ENCODE data around the gene C2CD5.

The C2CD5 gene

GRCh38 chr12:22477894-22478287 is 66.5 kb downstream of the C2CD5 start:
- H3F3A ChIP-seq (ENCODE audit: insufficient read depth, low read length) = no peaks in the 10 kb centered on the region
- no peak for DNase-seq

GRCh38 chr12:22477166-22477893 is 67.0 kb downstream of the C2CD5 start:
- Histone ChIP-seq H3K9me2 (replicated peaks; ENCODE audit: insufficient read depth, low read length) (no peaks in the 10 kb centered on the region), H3K4me2 (ENCODE audit: low read depth, low read length) (no peak overlapping the region), H3K79me2 (ENCODE audit: low read length) (no peaks in the 10 kb centered on the region), H3K27ac (ENCODE audit: low read length) (no peak overlapping the region), H3K4me1 (ENCODE audit: low read length) (no peaks in the 10 kb centered on the region), H3K4me3 (ENCODE audit: low read length) (no peak overlapping the region), H3K27me3 (replicated peaks; ENCODE audit: insufficient read depth, low read length) (no peaks in the 10 kb centered on the region), H4K20me1 (ENCODE audit: insufficient read depth, low read length) (no peaks in the 10 kb centered on the region), H3F3A (ENCODE audit: insufficient read depth, low read length) (no peaks in the 10 kb centered on the region), H2AFZ (ENCODE audit: low read length) (no peak overlapping the region), H3K9me3 (replicated peaks; ENCODE audit: insufficient read depth, low read length) (no peaks in the 10 kb centered on the region), H3K36me3 (replicated peaks; ENCODE audit: insufficient read depth, low read length) (no peaks in the 10 kb centered on the region; the same call in 1 of the 2 replicates), H3K9ac (ENCODE audit: low read length) (no peak overlapping the region)
- TF ChIP-seq EZH2 (optimal IDR thresholded peaks at IDR 0.05; ENCODE audit: low read depth, low read length) (no peak), CTCF (IDR thresholded peaks at IDR 0.05; ENCODE audit: low read length) (no peak)
- DNase-seq = no peak

More at GRCh38 chr12:22477894-22478287, 66.5 kb downstream of the C2CD5 start:
- no peak overlapping the region for H3K4me3 ChIP-seq (ENCODE audit: low read length)
- no peak overlapping the region for H3K4me2 ChIP-seq (ENCODE audit: low read depth, low read length)
- no peak overlapping the region for H2AFZ ChIP-seq (ENCODE audit: low read length)
- no peak overlapping the region for H3K9ac ChIP-seq (ENCODE audit: low read length)
- no peak overlapping the region for H3K27ac ChIP-seq (ENCODE audit: low read length)
- no peaks in the 10 kb centered on the region for H3K4me1 ChIP-seq (ENCODE audit: low read length)
- no peaks in the 10 kb centered on the region for H3K79me2 ChIP-seq (ENCODE audit: low read length)
- no peaks in the 10 kb centered on the region; the same call in 1 of the 2 replicates for H3K36me3 ChIP-seq (replicated peaks; ENCODE audit: insufficient read depth, low read length)
- no peak for TF ChIP-seq EZH2phosphoT487 (IDR thresholded peaks at IDR 0.05; ENCODE audit: low read length)
- TF ChIP-seq EZH2 (optimal IDR thresholded peaks at IDR 0.05; ENCODE audit: low read depth, low read length) = no peak
- TF ChIP-seq CTCF (IDR thresholded peaks at IDR 0.05; ENCODE audit: low read length) = no peak
- H3K9me2 ChIP-seq (replicated peaks; ENCODE audit: insufficient read depth, low read length) = no peaks in the 10 kb centered on the region
- no peaks in the 10 kb centered on the region for H3K27me3 ChIP-seq (replicated peaks; ENCODE audit: insufficient read depth, low read length)
- no peaks in the 10 kb centered on the region for H3K9me3 ChIP-seq (replicated peaks; ENCODE audit: insufficient read depth, low read length)
- no peaks in the 10 kb centered on the region for H4K20me1 ChIP-seq (ENCODE audit: insufficient read depth, low read length)

GRCh38 chr12:22476133-22476532 is 68.2 kb downstream of the C2CD5 start:
- H3K27me3 ChIP-seq (replicated peaks; ENCODE audit: insufficient read depth, low read length) = no peaks in the 10 kb centered on the region
- H3K4me3 ChIP-seq (ENCODE audit: low read length) = no peak overlapping the region
- H3K9ac ChIP-seq (ENCODE audit: low read length) = no peak overlapping the region
- H3K27ac ChIP-seq (ENCODE audit: low read length) = no peak overlapping the region
- H3F3A ChIP-seq (ENCODE audit: insufficient read depth, low read length) = no peaks in the 10 kb centered on the region
- H4K20me1 ChIP-seq (ENCODE audit: insufficient read depth, low read length) = no peaks in the 10 kb centered on the region
- no peak for TF ChIP-seq CTCF (IDR thresholded peaks at IDR 0.05; ENCODE audit: low read length)
- no peak for TF ChIP-seq EZH2 (optimal IDR thresholded peaks at IDR 0.05; ENCODE audit: low read depth, low read length)
- no peak for TF ChIP-seq EZH2phosphoT487 (IDR thresholded peaks at IDR 0.05; ENCODE audit: low read length)
- H3K4me1 ChIP-seq (ENCODE audit: low read length) = no peaks in the 10 kb centered on the region
- H3K4me2 ChIP-seq (ENCODE audit: low read depth, low read length) = no peak overlapping the region
- no peaks in the 10 kb centered on the region for H3K9me2 ChIP-seq (replicated peaks; ENCODE audit: insufficient read depth, low read length)
- no peaks in the 10 kb centered on the region; the same call in 1 of the 2 replicates for H3K36me3 ChIP-seq (replicated peaks; ENCODE audit: insufficient read depth, low read length)
- H2AFZ ChIP-seq (ENCODE audit: low read length) = no peak overlapping the region
- DNase-seq = no peak
- H3K9me3 ChIP-seq (replicated peaks; ENCODE audit: insufficient read depth, low read length) = no peaks in the 10 kb centered on the region
- H3K79me2 ChIP-seq (ENCODE audit: low read length) = no peaks in the 10 kb centered on the region
